Right atrium auricular region (tissue), 2 donors: ENCODE measurements around the gene LARP4B. TPM values are rescaled to one million over a fixed set of nuclear protein-coding genes. Genes with fewer than 3 reads are reported as not detected.
A peak's percentile ranks its signal among the peaks of the same experiment; 100 is the strongest.

Source experiments
- DNase-seq: peaks from one replicate; pipeline ENCODE4 v3.0.0-alpha.2; 2019; ENCODE audit warnings: low spot score
- H3K27ac ChIP-seq, 2 donors: fragments of 200-600 bp; sonication (generic); 1 replicate in 1 of 2; 2 replicates in 1 of 2; pipeline ENCODE4 v1.5.1; 2016 to 2019
- H3K27me3 ChIP-seq, 2 donors: fragments of 200-600 bp; sonication (generic); one replicate each; pipeline versions ENCODE4 v1.5.1 to v1.6.0; 2017 to 2019
- H3K36me3 ChIP-seq: fragments of 200-600 bp; sonication (generic); one replicate; pipeline ENCODE4 v1.5.1; 2016
- H3K4me1 ChIP-seq, 2 donors: fragments of 200-600 bp; sonication (generic); one replicate each; pipeline versions ENCODE4 v1.5.1 to v1.6.0; 2017 to 2019
- H3K4me3 ChIP-seq, 2 donors: fragments of 200-600 bp; sonication (generic); 1 replicate in 1 of 2; 2 replicates in 1 of 2; pipeline ENCODE4 v1.5.1; 2017 to 2019; ENCODE audit warnings: mild to moderate bottlenecking in 1 of 2, moderate library complexity in 1 of 2
- H3K9me3 ChIP-seq, 2 donors: fragments of 200-600 bp; sonication (generic); one replicate each; pipeline ENCODE4 v1.5.1; 2019
- total RNA-seq, 2 donors: library from RNA; depleted of rRNA; stranded (reverse); fragments of >200 nt; gene quantifications; one replicate each; pipeline ENCODE4 v1.1.0, GENCODE V29; 2016
- TF ChIP-seq, protein P1 (sequence below), 2 donors: fragments of 200-600 bp; sonication (generic); IDR thresholded peaks; one replicate each; pipeline ENCODE4 v1.5.1; 2019; ENCODE audit warnings: antibody characterized with exemption in 2 of 2

Gene LARP4B
- total RNA-seq, 2 donors from 2014 or later = 24.2 to 26.1 TPM

DNA sequence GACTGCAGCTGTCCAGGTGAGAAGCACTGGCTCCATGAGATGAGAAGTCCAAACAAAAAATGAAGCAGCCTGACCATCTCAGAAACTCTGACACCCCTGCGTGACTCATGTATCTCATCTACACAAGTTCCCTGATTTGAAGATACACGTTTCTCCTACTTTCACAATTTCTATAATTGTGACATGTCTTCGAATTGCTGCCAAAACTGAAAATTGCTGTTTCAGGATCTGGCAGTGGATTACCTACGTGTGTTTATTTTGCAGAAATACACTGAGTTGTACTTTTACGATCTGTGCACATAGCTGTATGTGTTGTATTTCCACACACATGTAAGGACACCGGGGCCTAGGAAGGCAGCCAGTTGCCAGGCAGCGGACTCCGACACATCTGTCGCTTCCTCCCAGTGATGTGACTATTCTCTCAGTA lies 53.2 kb downstream of the LARP4B start:
- no peak overlapping the region for H3K4me3 ChIP-seq
- DNase-seq = no peak
- peaks cover 25% of the 10 kb centered on the region for H3K36me3 ChIP-seq
- H3K27ac ChIP-seq = no peak overlapping the region
- no peaks in the 10 kb centered on the region for H3K9me3 ChIP-seq
- peaks cover 0 to 4% of the 10 kb centered on the region in 2 donors for H3K4me1 ChIP-seq
- no peaks in the 10 kb centered on the region for H3K27me3 ChIP-seq
- TF ChIP-seq, protein P1, sequence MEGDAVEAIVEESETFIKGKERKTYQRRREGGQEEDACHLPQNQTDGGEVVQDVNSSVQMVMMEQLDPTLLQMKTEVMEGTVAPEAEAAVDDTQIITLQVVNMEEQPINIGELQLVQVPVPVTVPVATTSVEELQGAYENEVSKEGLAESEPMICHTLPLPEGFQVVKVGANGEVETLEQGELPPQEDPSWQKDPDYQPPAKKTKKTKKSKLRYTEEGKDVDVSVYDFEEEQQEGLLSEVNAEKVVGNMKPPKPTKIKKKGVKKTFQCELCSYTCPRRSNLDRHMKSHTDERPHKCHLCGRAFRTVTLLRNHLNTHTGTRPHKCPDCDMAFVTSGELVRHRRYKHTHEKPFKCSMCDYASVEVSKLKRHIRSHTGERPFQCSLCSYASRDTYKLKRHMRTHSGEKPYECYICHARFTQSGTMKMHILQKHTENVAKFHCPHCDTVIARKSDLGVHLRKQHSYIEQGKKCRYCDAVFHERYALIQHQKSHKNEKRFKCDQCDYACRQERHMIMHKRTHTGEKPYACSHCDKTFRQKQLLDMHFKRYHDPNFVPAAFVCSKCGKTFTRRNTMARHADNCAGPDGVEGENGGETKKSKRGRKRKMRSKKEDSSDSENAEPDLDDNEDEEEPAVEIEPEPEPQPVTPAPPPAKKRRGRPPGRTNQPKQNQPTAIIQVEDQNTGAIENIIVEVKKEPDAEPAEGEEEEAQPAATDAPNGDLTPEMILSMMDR (IDR thresholded peaks at IDR 0.05) = no peak

DNA sequence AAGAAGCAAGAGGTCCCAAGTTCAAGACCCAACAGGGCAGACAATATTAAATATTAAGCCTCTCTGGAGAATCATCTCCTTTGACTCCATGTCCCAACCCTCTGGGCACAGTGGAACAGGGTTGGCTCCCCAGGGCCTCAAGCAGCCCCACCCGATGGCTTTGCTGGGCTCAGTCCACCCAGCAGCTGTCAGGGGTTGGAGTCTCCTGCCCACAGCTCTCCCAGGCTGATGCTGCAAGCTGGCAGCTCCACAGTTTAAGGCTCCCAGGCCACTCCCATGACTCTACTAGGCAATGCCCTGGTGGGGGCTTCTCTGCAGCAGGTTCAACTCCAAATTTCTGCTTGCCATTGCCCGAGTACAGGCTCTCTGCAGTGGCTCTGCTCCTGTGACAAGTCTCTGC lies 55.1 kb downstream of the LARP4B start:
- TF ChIP-seq, protein P1 (IDR thresholded peaks at IDR 0.05) = no peak
- H3K36me3 ChIP-seq = peaks cover 9% of the 10 kb centered on the region
- no peaks in the 10 kb centered on the region for H3K9me3 ChIP-seq
- no peak overlapping the region for H3K4me3 ChIP-seq
- H3K27me3 ChIP-seq = no peaks in the 10 kb centered on the region
- H3K27ac ChIP-seq = no peak overlapping the region
- no peak for DNase-seq
- peaks cover 0 to 12% of the 10 kb centered on the region in 2 donors for H3K4me1 ChIP-seq

DNA sequence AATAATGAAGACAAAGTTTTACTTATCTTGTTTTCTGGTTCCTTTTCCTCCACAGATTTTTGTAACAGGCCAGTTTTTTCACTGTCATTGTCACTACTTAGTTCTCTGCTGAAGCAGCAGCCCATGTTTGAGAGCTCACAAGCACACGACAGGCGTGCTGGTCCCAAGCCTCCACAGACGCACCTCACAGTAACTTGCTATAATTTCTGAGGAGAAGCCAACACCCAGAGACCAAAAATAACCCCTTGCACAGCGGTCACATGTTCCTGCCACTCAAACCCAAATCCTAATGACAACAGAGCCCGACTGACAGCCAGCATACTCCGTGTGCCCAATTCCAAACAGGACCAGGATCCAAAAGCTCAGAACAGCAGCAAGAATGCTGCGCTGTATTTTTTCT lies 58.5 kb downstream of the LARP4B start:
- H3K4me3 ChIP-seq = no peak overlapping the region
- H3K9me3 ChIP-seq = no peaks in the 10 kb centered on the region
- H3K27me3 ChIP-seq = no peaks in the 10 kb centered on the region
- H3K27ac ChIP-seq = peak overlapping the region; percentile 73 to 78
- H3K36me3 ChIP-seq = peaks cover 8% of the 10 kb centered on the region
- H3K4me1 ChIP-seq = peaks cover 0 to 27% of the 10 kb centered on the region in 2 donors
- TF ChIP-seq, protein P1 (IDR thresholded peaks at IDR 0.05) = no peak
- no peak for DNase-seq

DNA sequence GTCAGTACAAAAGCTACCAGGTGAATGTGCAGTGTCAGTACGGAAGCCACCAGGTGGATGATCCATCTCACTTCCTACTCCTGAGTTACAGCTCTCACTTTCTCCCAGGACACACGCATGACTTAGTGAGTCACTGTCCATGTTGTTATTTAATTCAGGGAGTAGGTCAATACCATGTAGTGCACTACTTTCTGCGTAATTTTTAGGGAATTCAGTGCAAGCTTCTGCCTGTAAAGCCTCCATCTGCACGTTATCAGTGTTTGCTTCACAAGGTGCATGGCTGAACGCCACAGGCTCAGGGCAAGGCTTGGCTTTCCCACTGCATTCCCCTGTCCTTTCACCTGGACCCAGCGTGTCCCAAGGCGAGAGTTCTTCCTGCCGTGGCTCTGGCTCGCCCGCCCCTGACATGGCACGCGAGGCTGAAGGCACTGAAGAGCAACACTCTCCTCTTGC lies 59.5 kb downstream of the LARP4B start:
- no peak overlapping the region for H3K4me3 ChIP-seq
- no peak for DNase-seq
- TF ChIP-seq, protein P1 (IDR thresholded peaks at IDR 0.05) = no peak
- H3K36me3 ChIP-seq = peaks cover 8% of the 10 kb centered on the region
- H3K4me1 ChIP-seq = peaks cover 0 to 35% of the 10 kb centered on the region in 2 donors
- H3K27me3 ChIP-seq = no peaks in the 10 kb centered on the region
- H3K27ac ChIP-seq = peak overlapping the region; percentile 73 to 78
- H3K9me3 ChIP-seq = no peaks in the 10 kb centered on the region

DNA sequence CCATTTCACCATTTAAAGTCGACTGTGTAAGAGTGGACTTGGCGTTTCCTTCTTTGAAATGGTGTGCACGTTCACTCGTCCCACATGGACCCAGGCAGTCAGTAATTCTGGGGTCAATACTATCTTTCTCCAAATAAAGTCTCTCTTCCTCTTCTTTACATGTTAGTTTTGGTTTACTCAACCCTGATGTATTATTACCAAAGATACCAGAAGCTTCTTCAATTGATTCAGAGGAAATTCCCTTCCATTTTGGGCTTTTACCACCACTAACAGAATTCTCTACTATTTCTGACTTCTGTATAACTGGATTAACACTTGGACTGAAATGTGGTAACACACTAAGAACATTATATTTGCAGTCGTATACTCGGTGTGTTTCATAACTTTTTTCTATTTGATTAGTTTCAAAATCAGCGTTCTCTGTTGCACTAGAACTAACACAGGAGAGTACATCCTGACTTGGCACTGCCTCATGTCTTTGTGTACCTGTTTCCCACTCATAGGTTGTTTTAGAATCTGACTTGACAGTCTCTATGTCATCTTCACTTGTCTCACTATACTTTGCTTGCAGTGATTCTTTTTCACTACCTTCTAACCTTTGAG lies 60.8 kb downstream of the LARP4B start:
- H3K4me3 ChIP-seq = no peak overlapping the region
- no peak for DNase-seq

More for the DNA sequence above, 60.8 kb downstream of the LARP4B start:
- Histone ChIP-seq H3K4me1 (peaks cover 0 to 48% of the 10 kb centered on the region in 2 donors), H3K36me3 (peaks cover 3% of the 10 kb centered on the region), H3K27ac (peak overlapping the region in 1 of 2 donors; percentile 73), H3K9me3 (no peaks in the 10 kb centered on the region), H3K27me3 (no peaks in the 10 kb centered on the region)
- TF ChIP-seq, protein P1 (IDR thresholded peaks at IDR 0.05) = no peak
